ENCODE measurements around the gene E2F3.
"Not testable (repeated sequence)": the region's sequence is repeated elsewhere in the genome, so short reads cannot be mapped to it uniquely, and the experiment has no call there.

E2F3 gene

DNA sequence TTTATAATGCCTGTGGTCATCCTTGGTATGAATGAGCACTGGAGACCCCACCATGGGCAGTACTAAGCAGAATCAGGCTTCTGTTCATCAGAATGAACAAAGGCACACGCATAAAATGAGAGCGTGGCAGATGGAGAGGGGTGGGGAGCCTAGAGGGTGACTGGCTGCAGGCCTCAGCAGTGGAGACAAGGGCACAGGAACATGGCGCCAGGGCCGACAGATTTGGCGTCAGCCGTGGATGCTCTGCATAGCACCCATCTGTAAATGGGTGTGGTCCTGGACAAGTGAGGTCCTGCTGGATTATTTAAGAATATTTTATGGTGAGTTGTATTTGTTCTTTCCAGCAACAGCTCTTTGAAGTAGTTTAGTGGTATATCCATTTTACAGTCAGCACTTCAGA is 33.1 kb downstream of the E2F3 start:
- no peak for DNase-seq (ENCODE audit: low read depth)

DNA sequence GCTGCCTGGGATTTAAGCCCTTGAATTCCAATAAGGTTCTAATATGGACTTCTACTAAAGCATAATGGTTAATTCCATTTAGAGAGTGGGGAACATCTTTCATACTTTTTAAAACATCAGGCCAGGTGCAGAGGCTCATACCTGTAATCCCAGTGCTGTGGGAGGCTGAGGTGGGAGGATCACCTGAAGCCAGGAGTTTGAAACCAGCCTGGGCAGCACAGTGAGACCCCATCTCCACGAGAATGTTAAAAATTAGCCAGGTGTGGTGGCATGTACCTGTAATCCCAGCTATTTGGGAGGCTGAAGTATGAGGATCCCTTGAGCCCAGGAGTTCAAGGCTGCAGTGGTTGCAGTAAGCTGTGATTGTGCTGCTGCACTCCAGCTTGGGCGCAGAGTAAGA is 35.0 kb downstream of the E2F3 start:
- DNase-seq (ENCODE audit: low read depth) = no peak

GRCh38 chr6:20437639-20438038 is 36.0 kb downstream of the E2F3 start:
- DNase-seq (ENCODE audit: low read depth) = no peak

DNA sequence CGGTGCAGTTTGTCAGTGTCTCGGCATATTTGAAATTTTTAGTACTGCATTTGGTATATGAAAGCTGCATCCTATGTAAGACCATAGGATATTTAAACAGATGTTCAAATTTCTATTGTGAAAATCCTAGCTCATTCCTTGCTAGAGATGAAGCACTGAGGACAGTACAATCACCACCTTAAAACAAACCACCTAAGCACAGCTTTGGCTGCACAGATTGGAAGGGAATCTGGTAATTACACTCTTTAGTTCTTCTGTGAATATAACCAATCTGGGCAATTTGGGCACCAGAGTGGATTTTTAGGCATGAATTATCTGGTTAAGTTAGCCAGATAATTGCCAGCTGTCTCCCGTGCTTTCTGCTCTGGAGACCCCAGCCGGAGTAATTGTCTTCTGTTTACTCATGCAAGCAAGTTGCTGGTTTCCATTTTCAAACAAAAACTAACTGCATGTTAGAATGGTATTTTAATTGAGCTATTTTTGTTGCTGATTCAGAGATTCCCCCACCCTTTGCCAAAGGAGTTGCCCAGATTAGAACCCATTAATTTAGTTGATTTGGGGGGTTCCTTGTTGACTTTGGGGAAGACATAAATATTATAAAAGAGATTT is 36.9 kb downstream of the E2F3 start:
- DNase-seq (ENCODE audit: low read depth) = no peak

DNA sequence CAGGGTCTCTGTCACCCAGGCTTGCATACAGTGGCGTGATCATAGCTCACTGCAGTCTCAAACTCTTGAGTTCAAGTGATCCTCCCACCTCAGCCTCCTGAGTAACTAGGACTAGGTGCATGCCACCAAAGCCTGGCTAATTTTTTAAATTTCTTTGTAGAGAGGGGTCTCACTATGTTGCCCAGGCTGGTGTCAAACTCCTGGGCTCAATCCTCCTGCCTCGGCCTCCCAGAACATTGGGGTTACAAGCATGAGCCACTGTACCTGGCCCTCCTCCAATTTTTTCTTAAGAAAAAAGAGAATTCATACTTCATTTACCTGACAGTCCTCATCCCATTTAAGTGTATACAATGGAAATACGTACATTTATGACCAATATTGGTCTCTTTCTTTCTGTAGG is 37.9 kb downstream of the E2F3 start:
- DNase-seq (ENCODE audit: low read depth) = no peak

DNA sequence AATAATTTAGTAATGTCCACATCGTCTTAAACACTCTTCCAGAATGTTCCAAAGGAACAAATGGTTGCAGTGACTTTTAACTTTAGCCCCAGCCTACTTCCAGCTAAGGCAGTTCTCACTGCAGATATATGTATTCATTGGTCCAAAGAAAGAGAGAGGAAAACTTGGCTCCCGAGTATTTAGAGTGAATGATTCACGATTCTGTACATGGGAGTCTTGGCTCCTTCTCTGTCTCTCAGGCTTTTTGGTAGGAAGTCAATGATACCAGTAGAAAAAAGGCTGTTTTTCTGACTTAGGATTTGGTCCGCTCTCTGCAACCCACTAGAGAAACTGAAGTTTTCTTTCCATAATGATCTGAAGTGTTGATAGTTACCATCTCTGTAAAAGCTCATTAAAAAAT is 38.6 kb downstream of the E2F3 start:
- DNase-seq (ENCODE audit: low read depth) = no peak

GRCh38 chr6:20441236-20441635 is 39.6 kb downstream of the E2F3 start:
- no peak for DNase-seq (ENCODE audit: low read depth)

GRCh38 chr6:20441921-20442320 is 40.2 kb downstream of the E2F3 start:
- no peak for DNase-seq (ENCODE audit: low read depth)

DNA sequence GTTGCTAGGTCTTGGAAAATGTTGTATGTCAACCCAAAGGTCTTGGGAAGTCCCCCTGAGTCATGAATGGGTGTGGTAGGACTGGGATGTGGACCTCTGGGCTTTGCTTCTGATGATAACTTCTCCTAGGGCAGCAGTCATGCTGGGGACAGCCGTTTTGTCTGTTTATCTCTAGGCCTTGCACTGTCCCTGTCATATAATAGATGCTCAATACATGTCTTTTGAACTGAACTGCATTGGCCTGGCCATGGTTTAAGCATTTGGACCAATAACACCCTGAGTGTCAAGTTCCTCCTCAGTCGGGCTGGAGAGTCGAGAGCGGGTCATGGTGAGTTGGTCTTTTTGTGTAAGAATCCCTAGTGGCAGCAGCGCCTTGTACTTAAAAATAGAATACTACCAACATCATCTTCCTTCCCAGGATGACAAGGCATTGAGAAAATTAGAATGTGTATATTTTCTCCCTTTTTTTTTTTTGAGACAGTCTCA is 43.1 kb downstream of the E2F3 start:
- DNase-seq (ENCODE audit: low read depth) = no peak

- no peak for DNase-seq (ENCODE audit: low read depth)
Measured at GRCh38 chr6:20447157-20447556, 45.5 kb downstream of the E2F3 start.

- DNase-seq (ENCODE audit: low read depth) = no peak
Measured at GRCh38 chr6:20447581-20448132, 46.0 kb downstream of the E2F3 start.

GRCh38 chr6:20448828-20449227 is 47.1 kb downstream of the E2F3 start:
- DNase-seq (ENCODE audit: low read depth) = no peak

DNA sequence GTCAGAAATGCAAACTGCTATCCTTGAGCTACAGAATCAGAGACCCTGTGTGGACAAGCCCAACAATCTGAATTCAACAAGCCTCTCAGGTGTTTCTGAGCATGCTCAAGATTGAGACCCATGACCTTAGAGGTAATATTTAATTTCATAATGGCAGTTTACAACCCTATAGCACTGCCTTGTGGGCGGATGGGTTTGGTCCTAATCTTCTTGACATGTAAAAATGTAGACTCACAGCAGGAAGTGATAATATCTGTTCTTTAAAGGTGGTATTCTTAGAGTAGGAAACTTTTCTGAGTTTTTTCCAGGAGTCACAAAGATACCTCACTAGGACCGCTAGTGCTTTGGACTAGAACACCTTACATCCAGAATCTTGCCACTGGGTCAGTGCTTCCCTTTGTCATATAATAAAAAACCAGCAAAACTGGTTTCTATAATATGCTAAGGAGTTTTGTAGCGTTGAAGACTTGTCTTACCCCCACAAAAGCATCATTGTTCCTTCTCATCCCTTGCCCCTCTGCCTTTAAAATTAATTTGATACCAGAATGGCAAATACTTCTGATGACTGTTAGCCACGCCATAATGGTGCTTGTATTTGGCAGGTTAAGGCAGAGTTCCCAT is 52.6 kb downstream of the E2F3 start:
- DNase-seq (ENCODE audit: low read depth) = no peak

- DNase-seq (ENCODE audit: low read depth) = peak; percentile 23
Measured at GRCh38 chr6:20455251-20455940, 53.7 kb downstream of the E2F3 start.

DNA sequence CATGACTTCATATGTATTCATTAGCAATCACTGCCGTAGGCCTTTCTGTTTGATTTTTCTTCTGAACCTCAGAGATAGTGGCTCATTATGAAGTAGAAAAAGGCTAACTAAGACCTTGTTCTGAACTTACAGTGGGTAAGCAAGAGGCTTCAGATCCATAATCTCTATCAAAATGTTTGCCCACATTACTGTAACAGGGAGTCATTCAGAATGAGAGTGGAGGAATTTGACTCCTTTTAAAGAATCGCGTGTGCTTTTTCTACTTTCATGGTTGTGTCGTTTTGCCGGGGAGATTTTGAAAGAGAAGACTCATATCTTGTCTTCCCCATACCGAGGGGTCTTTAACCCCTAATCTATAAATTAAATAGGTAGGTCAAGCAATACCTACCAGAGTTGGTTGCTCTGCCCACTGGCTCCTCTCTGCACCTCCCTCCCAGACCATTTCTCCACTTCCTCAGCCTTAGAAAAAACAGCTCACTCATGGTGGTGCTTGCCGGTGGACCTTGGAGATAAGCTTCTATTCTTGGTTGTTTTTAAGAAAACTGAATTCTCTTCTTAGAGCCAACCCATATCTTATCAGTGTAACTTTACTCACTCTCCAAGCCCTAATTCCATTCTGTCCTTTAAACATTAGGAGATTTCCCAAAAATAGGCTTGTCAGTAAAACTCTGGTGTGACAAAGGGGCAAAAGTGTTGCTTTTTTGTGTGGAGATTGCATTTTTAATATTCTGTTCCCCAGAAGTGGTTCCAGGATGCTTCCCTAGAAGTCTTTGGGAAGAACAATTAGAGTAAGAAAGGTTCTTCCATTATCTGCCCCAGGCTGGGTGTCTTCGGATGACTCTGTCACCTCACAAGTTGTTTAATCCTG is 56.6 kb downstream of the E2F3 start:
- no peak for DNase-seq (ENCODE audit: low read depth)

DNA sequence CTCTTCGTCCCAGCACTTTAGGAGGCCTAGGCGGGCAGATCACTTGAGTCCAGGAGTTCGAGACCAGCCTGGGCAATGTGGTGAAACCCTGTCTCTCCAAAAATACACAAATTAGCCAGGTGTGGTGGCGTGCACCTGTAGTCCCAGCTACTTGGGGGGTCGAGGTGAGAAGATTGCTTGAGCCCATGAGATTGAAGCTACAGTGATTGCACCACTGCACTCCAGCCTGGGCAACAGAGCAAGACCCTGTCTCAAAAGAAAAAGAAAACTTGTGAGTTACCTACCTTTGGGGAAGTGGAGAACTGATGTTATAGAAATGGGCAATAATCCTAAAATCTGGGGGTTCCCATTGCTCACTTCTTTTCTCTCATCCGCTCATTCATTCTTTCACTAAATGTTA is 58.0 kb downstream of the E2F3 start:
- DNase-seq (ENCODE audit: low read depth) = no peak

DNA sequence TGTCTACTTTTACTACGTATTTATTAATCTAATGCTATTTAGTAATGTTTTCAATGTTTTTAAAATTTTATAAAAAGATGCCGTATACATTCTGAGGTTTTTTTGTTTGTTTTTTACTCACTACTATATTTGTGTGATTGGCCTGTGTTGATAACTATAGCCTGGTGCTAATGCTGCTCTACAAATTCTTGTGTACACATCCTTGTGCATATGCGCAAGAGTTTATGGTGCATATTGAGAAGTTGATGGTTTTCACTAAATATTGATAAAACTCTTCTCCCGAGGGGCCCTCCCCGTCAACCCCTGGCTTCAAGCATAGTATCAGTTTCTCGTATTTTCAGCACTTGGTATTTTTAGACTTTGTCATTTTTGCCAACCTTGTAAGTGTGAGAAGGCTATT is 59.9 kb downstream of the E2F3 start:
- no peak for DNase-seq (ENCODE audit: low read depth)

DNA sequence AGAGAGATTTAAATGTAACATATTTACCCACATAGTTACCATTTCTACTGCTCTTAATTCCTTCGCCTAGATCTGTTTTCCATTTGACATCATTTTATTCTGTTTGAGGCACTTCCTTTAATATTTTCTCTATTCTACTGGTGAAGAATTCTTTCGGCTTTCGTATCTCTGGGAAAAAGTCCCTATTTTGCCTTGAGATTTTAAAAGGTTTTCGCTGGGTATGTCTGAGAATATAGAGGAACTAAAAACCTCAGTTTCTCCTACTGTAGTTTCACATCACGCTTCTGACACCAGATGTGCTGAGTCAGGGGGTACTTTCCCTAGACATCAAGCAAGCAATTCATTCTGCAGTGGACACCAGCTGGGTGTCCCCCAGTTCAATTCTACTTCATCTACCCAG is 61.7 kb downstream of the E2F3 start:
- no peak for DNase-seq (ENCODE audit: low read depth)

DNA sequence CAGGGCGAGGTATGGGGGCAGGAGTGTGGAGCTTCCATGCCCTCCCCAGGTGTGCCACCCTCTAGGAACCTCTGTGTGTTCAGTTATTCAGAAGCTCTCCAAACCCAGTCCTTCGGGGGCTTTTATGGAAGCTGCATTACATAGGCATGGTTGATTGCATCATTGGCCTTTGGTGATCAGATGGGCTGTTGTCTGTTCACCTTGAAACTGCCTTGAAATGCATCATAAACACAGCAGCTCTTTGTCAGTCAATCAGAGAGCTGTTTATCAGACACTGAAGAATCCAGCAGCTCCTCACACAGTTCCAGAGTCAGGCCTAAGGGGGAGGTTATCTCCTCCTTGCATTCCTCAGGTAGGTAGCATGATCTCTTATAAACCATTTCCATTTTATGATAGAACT is 62.4 kb downstream of the E2F3 start:
- no peak for DNase-seq (ENCODE audit: low read depth)

GRCh38 chr6:20464847-20465246 is 63.2 kb downstream of the E2F3 start:
- DNase-seq (ENCODE audit: low read depth) = no peak

DNA sequence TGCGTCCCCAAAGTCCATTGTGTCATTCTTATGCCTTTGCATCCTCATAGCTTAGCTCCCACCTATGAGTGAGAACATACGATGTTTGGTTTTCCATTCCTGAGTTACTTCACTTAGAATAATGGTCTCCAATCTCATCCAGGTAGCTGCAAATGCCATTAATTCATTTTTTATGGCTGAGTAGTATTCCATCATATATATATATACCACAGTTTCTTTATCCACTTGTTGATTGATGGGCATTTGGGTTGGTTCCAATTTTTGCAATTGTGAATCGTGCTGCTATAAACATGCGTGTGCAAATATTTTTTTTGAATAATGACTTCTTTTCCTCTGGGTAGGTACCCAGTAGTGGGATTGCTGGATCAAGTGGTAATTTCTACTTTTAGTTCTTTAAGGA is 63.9 kb downstream of the E2F3 start:
- DNase-seq (ENCODE audit: low read depth) = not testable (repeated sequence)

- DNase-seq (ENCODE audit: low read depth) = no peak
Measured at GRCh38 chr6:20467437-20467836, 65.8 kb downstream of the E2F3 start.

All from GM04503 (cell line).